RWPE2 (cell line): Measurements from ENCODE around the gene C2CD2.

Experiments used
- ATAC-seq: fragments of 200-7000 bp; cut with Tn5 transposase; 3 replicates; pipeline ENCODE4 v1.9.1; 2021; ENCODE audit warnings: low read depth
- DNase-seq: peaks from one replicate; pipeline ENCODE4 v3.0.0-alpha.2; 2020; ENCODE audit warnings: low spot score
- H3K27ac ChIP-seq: fragments of 450-650 bp; 2 replicates; pipeline ENCODE4 v1.5.1; 2017; ENCODE audit warnings: mild to moderate bottlenecking; ENCODE audit not compliant: poor library complexity, severe bottlenecking
- H3K27me3 ChIP-seq: fragments of 250-450 bp; sonication (Bioruptor Pico); 2 replicates; pipeline ENCODE4 v1.5.1; 2021; ENCODE audit warnings: mild to moderate bottlenecking, moderate library complexity; ENCODE audit not compliant: insufficient read depth, poor library complexity, severe bottlenecking
- H3K36me3 ChIP-seq: fragments of 250-450 bp; sonication (Bioruptor Pico); 2 replicates; pipeline ENCODE4 v1.5.1; 2020; ENCODE audit warnings: low read depth, mild to moderate bottlenecking, moderate library complexity
- H3K4me1 ChIP-seq: fragments of 250-450 bp; sonication (Bioruptor Pico); 2 replicates; pipeline ENCODE4 v1.5.1; 2021; ENCODE audit warnings: mild to moderate bottlenecking, moderate library complexity; ENCODE audit not compliant: insufficient read depth, poor library complexity, severe bottlenecking
- H3K4me3 ChIP-seq: fragments of 250-450 bp; sonication (Bioruptor Pico); 2 replicates; pipeline ENCODE4 v1.5.1; 2021; ENCODE audit warnings: mild to moderate bottlenecking, moderate library complexity; ENCODE audit not compliant: severe bottlenecking
- H3K9me3 ChIP-seq: fragments of 250-450 bp; sonication (Bioruptor Pico); 2 replicates; pipeline ENCODE4 v1.5.1; 2021; ENCODE audit warnings: mild to moderate bottlenecking, moderate library complexity; ENCODE audit not compliant: severe bottlenecking
- CTCF ChIP-seq: fragments of 450-650 bp; IDR thresholded peaks from one replicate; pipeline ENCODE4 v1.5.1; 2017; ENCODE audit warnings: mild to moderate bottlenecking, moderate library complexity; ENCODE audit not compliant: poor library complexity, severe bottlenecking

Gene C2CD2

DNA sequence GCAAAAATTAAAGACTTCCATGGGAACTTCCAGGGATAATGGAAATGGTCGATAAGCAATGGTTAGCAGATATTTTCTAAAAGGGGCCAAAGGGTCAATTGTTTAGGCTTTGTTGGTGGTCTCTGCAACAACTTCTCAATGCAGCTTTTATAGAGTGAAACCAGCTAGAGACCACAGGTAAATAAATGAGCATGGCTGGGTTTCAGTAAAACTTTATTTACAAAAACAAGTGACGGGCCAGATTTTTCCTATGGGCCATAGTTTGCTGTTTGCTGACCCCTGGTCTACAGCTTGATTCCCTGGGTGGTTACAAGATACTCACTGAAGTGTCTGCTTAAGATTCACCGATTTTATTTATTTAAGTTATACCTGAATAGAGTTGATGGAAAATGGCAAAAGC, 52.0 kb downstream of the C2CD2 start:
- Histone ChIP-seq H3K27me3 (no peaks in the 10 kb centered on the region), H3K9me3 (no peaks in the 10 kb centered on the region), H3K4me3 (no peak overlapping the region), H3K36me3 (peaks cover 18% of the 10 kb centered on the region), H3K4me1 (no peaks in the 10 kb centered on the region), H3K27ac (no peak overlapping the region)
- ATAC-seq (no peak), DNase-seq (no peak)
- TF ChIP-seq CTCF: no peak

GRCh38 chr21:41901099-41901498, 52.7 kb downstream of the C2CD2 start:
- H3K27me3 ChIP-seq: no peaks in the 10 kb centered on the region
- H3K4me1 ChIP-seq: no peaks in the 10 kb centered on the region
- no peaks in the 10 kb centered on the region for H3K9me3 ChIP-seq
- H3K36me3 ChIP-seq: peaks cover 18% of the 10 kb centered on the region
- TF ChIP-seq CTCF: no peak
- no peak overlapping the region for H3K27ac ChIP-seq
- DNase-seq (no peak), ATAC-seq (no peak)
- no peak overlapping the region for H3K4me3 ChIP-seq

- no peak overlapping the region for H3K4me3 ChIP-seq
- H3K4me1 ChIP-seq: peaks cover 1% of the 10 kb centered on the region
- DNase-seq: no peak
- TF ChIP-seq CTCF: no peak
- ATAC-seq: no peak
- no peak overlapping the region for H3K27ac ChIP-seq
- peaks cover 24% of the 10 kb centered on the region for H3K36me3 ChIP-seq
- no peaks in the 10 kb centered on the region for H3K27me3 ChIP-seq
- no peaks in the 10 kb centered on the region for H3K9me3 ChIP-seq
These were observed 53.4 kb downstream of the C2CD2 start for GRCh38 chr21:41900401-41900800.

GRCh38 chr21:41899426-41900202, 54.2 kb downstream of the C2CD2 start:
- Histone ChIP-seq H3K36me3 (peaks cover 26% of the 10 kb centered on the region), H3K9me3 (no peaks in the 10 kb centered on the region), H3K4me3 (no peak overlapping the region), H3K4me1 (peaks cover 4% of the 10 kb centered on the region), H3K27ac (no peak overlapping the region), H3K27me3 (no peaks in the 10 kb centered on the region)
- ATAC-seq (no peak), DNase-seq (no peak)
- TF ChIP-seq CTCF: no peak

- DNase-seq (no peak), ATAC-seq (no peak)
- no peaks in the 10 kb centered on the region for H3K27me3 ChIP-seq
- H3K4me1 ChIP-seq: peaks cover 4% of the 10 kb centered on the region
- peaks cover 26% of the 10 kb centered on the region for H3K36me3 ChIP-seq
- no peak for TF ChIP-seq CTCF
- H3K27ac ChIP-seq: no peak overlapping the region
- H3K9me3 ChIP-seq: no peaks in the 10 kb centered on the region
- no peak overlapping the region for H3K4me3 ChIP-seq
These were observed 54.8 kb downstream of the C2CD2 start for GRCh38 chr21:41898998-41899397.
